RWPE2 (cell line): ENCODE measurements around the gene DSE.
A peak's percentile ranks its signal among the peaks of the same experiment; 100 is the strongest.

Experiments used
- ATAC-seq: fragments of 200-7000 bp; cut with Tn5 transposase; 3 replicates; pipeline ENCODE4 v1.9.1; 2021; ENCODE audit warnings: low read depth
- DNase-seq: peaks from one replicate; pipeline ENCODE4 v3.0.0-alpha.2; 2020; ENCODE audit warnings: low spot score
- H3K27ac ChIP-seq: fragments of 450-650 bp; 2 replicates; pipeline ENCODE4 v1.5.1; 2017; ENCODE audit warnings: mild to moderate bottlenecking; ENCODE audit not compliant: poor library complexity, severe bottlenecking
- H3K27me3 ChIP-seq: fragments of 250-450 bp; sonication (Bioruptor Pico); 2 replicates; pipeline ENCODE4 v1.5.1; 2021; ENCODE audit warnings: mild to moderate bottlenecking, moderate library complexity; ENCODE audit not compliant: insufficient read depth, poor library complexity, severe bottlenecking
- H3K36me3 ChIP-seq: fragments of 250-450 bp; sonication (Bioruptor Pico); 2 replicates; pipeline ENCODE4 v1.5.1; 2020; ENCODE audit warnings: low read depth, mild to moderate bottlenecking, moderate library complexity
- H3K4me1 ChIP-seq: fragments of 250-450 bp; sonication (Bioruptor Pico); 2 replicates; pipeline ENCODE4 v1.5.1; 2021; ENCODE audit warnings: mild to moderate bottlenecking, moderate library complexity; ENCODE audit not compliant: insufficient read depth, poor library complexity, severe bottlenecking
- H3K4me3 ChIP-seq: fragments of 250-450 bp; sonication (Bioruptor Pico); 2 replicates; pipeline ENCODE4 v1.5.1; 2021; ENCODE audit warnings: mild to moderate bottlenecking, moderate library complexity; ENCODE audit not compliant: severe bottlenecking
- H3K9me3 ChIP-seq: fragments of 250-450 bp; sonication (Bioruptor Pico); 2 replicates; pipeline ENCODE4 v1.5.1; 2021; ENCODE audit warnings: mild to moderate bottlenecking, moderate library complexity; ENCODE audit not compliant: severe bottlenecking
- CTCF ChIP-seq: fragments of 450-650 bp; IDR thresholded peaks from one replicate; pipeline ENCODE4 v1.5.1; 2017; ENCODE audit warnings: mild to moderate bottlenecking, moderate library complexity; ENCODE audit not compliant: poor library complexity, severe bottlenecking

Gene DSE

GRCh38 chr6:116385459-116385802 lies 14.7 kb downstream of the DSE start:
- H3K9me3 ChIP-seq = no peaks in the 10 kb centered on the region
- H3K27ac ChIP-seq = peak overlapping the region; percentile 95
- no peaks in the 10 kb centered on the region for H3K27me3 ChIP-seq
- peaks cover 82% of the 10 kb centered on the region for H3K4me1 ChIP-seq
- peaks cover 11% of the 10 kb centered on the region; the same call in 1 of the 2 replicates for H3K36me3 ChIP-seq
- no peak overlapping the region for H3K4me3 ChIP-seq
- peak; percentile 54 for ATAC-seq
- TF ChIP-seq CTCF = no peak
- DNase-seq = no peak

GRCh38 chr6:116385921-116386320 lies 15.2 kb downstream of the DSE start:
- H3K4me1 ChIP-seq = peaks cover 82% of the 10 kb centered on the region
- peak overlapping the region; percentile 95 for H3K27ac ChIP-seq
- H3K36me3 ChIP-seq = peaks cover 7% of the 10 kb centered on the region; the same call in 1 of the 2 replicates
- H3K9me3 ChIP-seq = no peaks in the 10 kb centered on the region
- no peak for TF ChIP-seq CTCF
- H3K27me3 ChIP-seq = no peaks in the 10 kb centered on the region
- ATAC-seq (no peak), DNase-seq (no peak)
- no peak overlapping the region for H3K4me3 ChIP-seq

GRCh38 chr6:116386581-116387299 lies 16.0 kb downstream of the DSE start:
- Histone ChIP-seq H3K4me1 (peaks cover 77% of the 10 kb centered on the region), H3K36me3 (peaks cover 6% of the 10 kb centered on the region; the same call in 1 of the 2 replicates), H3K4me3 (no peak overlapping the region), H3K27me3 (no peaks in the 10 kb centered on the region), H3K27ac (peak overlapping the region; percentile 95), H3K9me3 (no peaks in the 10 kb centered on the region)
- ATAC-seq (peak; percentile 60), DNase-seq (no peak)
- no peak for TF ChIP-seq CTCF

DNA sequence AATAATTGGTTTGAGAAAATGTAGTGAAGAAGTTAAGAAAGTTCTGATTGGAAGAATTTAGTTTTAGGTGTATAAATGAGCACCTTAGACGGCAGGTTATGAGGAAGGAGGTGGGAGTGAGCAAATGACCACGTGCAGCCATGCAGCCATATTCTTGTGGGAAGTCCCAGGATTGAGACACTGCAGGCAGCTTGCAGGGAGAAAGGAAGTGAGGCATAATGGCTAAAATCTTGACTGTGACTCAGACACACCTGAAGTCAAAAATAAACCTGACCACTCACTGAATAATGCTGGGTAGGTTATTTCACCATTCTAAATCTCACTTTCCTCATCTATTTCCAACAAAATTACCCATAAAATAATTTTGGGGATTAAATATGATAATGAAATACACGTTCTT lies 16.6 kb downstream of the DSE start:
- peak; percentile 87 for DNase-seq
- Histone ChIP-seq H3K27ac (peak overlapping the region; percentile 95), H3K9me3 (no peaks in the 10 kb centered on the region), H3K27me3 (no peaks in the 10 kb centered on the region), H3K4me3 (no peak overlapping the region), H3K4me1 (peaks cover 77% of the 10 kb centered on the region), H3K36me3 (peaks cover 3% of the 10 kb centered on the region; the same call in 1 of the 2 replicates)
- no peak for TF ChIP-seq CTCF
- peak; percentile 83 for ATAC-seq

GRCh38 chr6:116388924-116389323 lies 18.2 kb downstream of the DSE start:
- Histone ChIP-seq H3K27me3 (no peaks in the 10 kb centered on the region), H3K9me3 (no peaks in the 10 kb centered on the region), H3K36me3 (peaks cover 9% of the 10 kb centered on the region; the same call in 1 of the 2 replicates), H3K4me1 (peaks cover 80% of the 10 kb centered on the region), H3K4me3 (no peak overlapping the region), H3K27ac (peak overlapping the region; percentile 95)
- DNase-seq (no peak), ATAC-seq (no peak)
- no peak for TF ChIP-seq CTCF
